IMR-90 (cell line): Measurements from ENCODE around the gene SPATC1L. TPM values are rescaled to one million over a fixed set of nuclear protein-coding genes. Genes with fewer than 3 reads are reported as not detected.

Experiments used
- ATAC-seq: fragments of 200-7000 bp; cut with Tn5 transposase; 2 replicates; pipeline ENCODE4 v1.9.1; 2020; ENCODE audit warnings: low read depth, mild to moderate bottlenecking, moderate library complexity
- BruUV-seq: library from RNA; stranded (reverse); fragments of 400-500 nt; replicated peaks from 2 replicates; lab custom pipeline; 2021; lab: Mats Ljungman, UMichigan
- CTCF ChIA-PET: fragments of 300-600 bp; formaldehyde crosslinking; extraction: SDS; loops from one replicate; lab custom pipeline; 2021; ENCODE audit warnings: antibody characterized with exemption; lab: Yijun Ruan, JAX
- POLR2A ChIA-PET: fragments of 300-600 bp; sonication (Branson Sonifier 250); formaldehyde crosslinking; loops from one replicate; lab custom pipeline; 2022; ENCODE audit warnings: antibody characterized with exemption; ENCODE audit not compliant: unreplicated experiment; lab: Charles Lee
- DNase-seq: peaks from one replicate; pipeline ENCODE4 v3.0.0; 2013
- H2AFZ ChIP-seq: replicated peaks from 2 replicates; pipeline ENCODE3; 2013; ENCODE audit warnings: low read length, mild to moderate bottlenecking; ENCODE audit not compliant: poor library complexity
- H2AK5ac ChIP-seq: 2 replicates; pipeline ENCODE4 v1.6.1; 2013; ENCODE audit warnings: low read depth, low read length, inconsistent platforms
- H2AK9ac ChIP-seq: replicated peaks from 2 replicates; pipeline ENCODE3; 2013; ENCODE audit warnings: mild to moderate bottlenecking, low read depth, low read length, moderate library complexity; ENCODE audit not compliant: poor library complexity
- H2BK120ac ChIP-seq: 2 replicates; pipeline ENCODE4 v1.6.1; 2013; ENCODE audit warnings: low read depth, low read length, inconsistent platforms
- H2BK15ac ChIP-seq: 3 replicates; pipeline ENCODE4 v1.6.1; 2013; ENCODE audit warnings: low read depth, low read length, inconsistent platforms
- H2BK20ac ChIP-seq: 2 replicates; pipeline ENCODE4 v1.6.1; 2013; ENCODE audit warnings: low read depth, mild to moderate bottlenecking, inconsistent platforms, low read length, moderate library complexity
- H2BK5ac ChIP-seq: 2 replicates; pipeline ENCODE4 v1.6.1; 2013; ENCODE audit warnings: mild to moderate bottlenecking, low read depth, low read length, inconsistent platforms; ENCODE audit not compliant: poor library complexity, severe bottlenecking
- H3K14ac ChIP-seq: replicated peaks from 2 replicates; pipeline ENCODE4 v1.6.1; 2013; ENCODE audit warnings: low read depth, low read length, inconsistent platforms
- H3K18ac ChIP-seq: 2 replicates; pipeline ENCODE4 v1.6.1; 2013; ENCODE audit warnings: low read depth, low read length, control low read depth
- H3K23ac ChIP-seq: 2 replicates; pipeline ENCODE4 v1.6.1; 2013; ENCODE audit warnings: low read depth, low read length, inconsistent platforms
- H3K27ac ChIP-seq: 2 replicates; pipeline ENCODE4 v1.5.1; 2013; ENCODE audit warnings: mild to moderate bottlenecking, control low read depth, low read length; ENCODE audit not compliant: insufficient read depth
- H3K27me3 ChIP-seq: 2 replicates; pipeline ENCODE4 v1.6.1; 2013; ENCODE audit warnings: low read length; ENCODE audit not compliant: control insufficient read depth, insufficient read depth
- H3K36me3 ChIP-seq: 2 replicates; pipeline ENCODE4 v1.6.1; 2013; ENCODE audit warnings: low read length, mixed read lengths; ENCODE audit not compliant: control insufficient read depth, insufficient read depth
- H3K4ac ChIP-seq: 2 replicates; pipeline ENCODE4 v1.6.1; 2013; ENCODE audit warnings: low read depth, low read length, inconsistent platforms
- H3K4me1 ChIP-seq: 2 replicates; pipeline ENCODE4 v1.6.1; 2013; ENCODE audit warnings: low read length, mixed read lengths; ENCODE audit not compliant: control insufficient read depth, insufficient read depth
- H3K4me2 ChIP-seq: 2 replicates; pipeline ENCODE4 v1.6.1; 2013; ENCODE audit warnings: low read depth, mild to moderate bottlenecking, control low read depth, low read length, moderate library complexity
- H3K4me3 ChIP-seq: 2 replicates; pipeline ENCODE4 v1.5.1; 2013; ENCODE audit warnings: low read depth, mild to moderate bottlenecking, control low read depth, low read length, moderate library complexity; ENCODE audit not compliant: insufficient read depth
- H3K56ac ChIP-seq: 2 replicates; pipeline ENCODE4 v1.6.1; 2013; ENCODE audit warnings: low read length, inconsistent platforms; ENCODE audit not compliant: insufficient read depth; ENCODE audit errors: extremely low read depth
- H3K79me1 ChIP-seq, 2 experiments: 2 replicates each; pipeline ENCODE4 v1.6.1; 2013; ENCODE audit warnings: low read length in 2 of 2, inconsistent platforms in 1 of 2, low read depth in 1 of 2
- H3K9ac ChIP-seq: 2 replicates; pipeline ENCODE4 v1.6.1; 2013; ENCODE audit warnings: low read depth, low read length, control low read depth
- H3K9me1 ChIP-seq: 2 replicates; pipeline ENCODE4 v1.6.1; 2013; ENCODE audit warnings: low read length, inconsistent platforms; ENCODE audit not compliant: insufficient read depth
- H3K9me3 ChIP-seq: 2 replicates; pipeline ENCODE4 v1.6.1; 2013; ENCODE audit warnings: low read length; ENCODE audit not compliant: control insufficient read depth, insufficient read depth
- H4K20me1 ChIP-seq: 2 replicates; pipeline ENCODE4 v1.6.1; 2013; ENCODE audit warnings: low read length, inconsistent platforms; ENCODE audit not compliant: insufficient read depth
- H4K5ac ChIP-seq: 2 replicates; pipeline ENCODE4 v1.6.1; 2013; ENCODE audit warnings: mild to moderate bottlenecking, low read depth, low read length, control low read depth
- H4K8ac ChIP-seq, 2 experiments: 2 replicates each; pipeline ENCODE4 v1.6.1; 2013; ENCODE audit warnings: low read depth in 2 of 2, low read length in 2 of 2, control low read depth in 1 of 2, inconsistent platforms in 1 of 2
- H4K91ac ChIP-seq: 2 replicates; pipeline ENCODE4 v1.6.1; 2013; ENCODE audit warnings: low read depth, low read length, inconsistent platforms; ENCODE audit not compliant: insufficient read depth
- CEBPB ChIP-seq: IDR thresholded peaks from 2 replicates; pipeline ENCODE4 v1.6.1; 2012; ENCODE audit warnings: low read depth, low read length, improper control_type of control experiment
- FOS ChIP-seq: fragments of 150-350 bp; IDR thresholded peaks from 2 replicates; pipeline ENCODE4 v1.6.1; 2016; ENCODE audit warnings: low read depth, low read length
- MXI1 ChIP-seq: IDR thresholded peaks from 2 replicates; pipeline ENCODE4 v1.6.1; 2012; ENCODE audit warnings: low read depth, mild to moderate bottlenecking, low read length, moderate library complexity, borderline replicate concordance
- WGBS, 2 experiments: methylation state at CpG; one replicate each; pipeline versions ENCODE4 v1.1.5 to v1.1.7; 2013; ENCODE audit warnings: missing lambda C conversion rate in 2 of 2; ENCODE audit not compliant: insufficient read length in 1 of 2; ENCODE audit errors: extremely low coverage in 2 of 2; 5-methylcytosine and 5-hydroxymethylcytosine counted together
- dilution Hi-C: fragments of 300-500 bp; cut with HindIII; formaldehyde crosslinking; loops from one replicate; pipeline ENCODE4 v1.14.3; 2018; ENCODE audit warnings: low sequenced_read_pairs; ENCODE audit not compliant: unreplicated experiment
- in situ Hi-C: fragments of 300-500 bp; cut with MboI; formaldehyde crosslinking; loops from 3 replicates; pipeline ENCODE4 v1.14.3; 2019; ENCODE audit warnings: low sequenced_read_pairs, inconsistent platforms, mixed read lengths
- intact Hi-C: fragments of 100-400 bp; cut with micrococcal nuclease; formaldehyde crosslinking; loops from 2 replicates; pipeline ENCODE4 v1.10.0; 2022
- polyA plus RNA-seq, 3 experiments: library from polyadenylated mRNA; depleted of rRNA; stranded (reverse); fragments of >200 nt; gene quantifications; 2 replicates each; pipeline ENCODE4 v1.2.3, GENCODE V29; 2012; ENCODE audit warnings: low replicate concordance in 1 of 3
- total RNA-seq: library from RNA; depleted of rRNA; stranded (reverse); fragments of >200 nt; gene quantifications from 2 replicates; pipeline ENCODE4 v1.2.3, GENCODE V29; 2012
- TF ChIP-seq, protein P1 (sequence below): conservative IDR thresholded peaks from 2 replicates; pipeline ENCODE4 v1.5.1; 2012; ENCODE audit warnings: mild to moderate bottlenecking, low read depth, low read length, improper control_type of control experiment

SPATC1L gene
- total and polyA plus RNA-seq, 2 of the 4 experiments (the other 2 are of a cell fraction), result 3.8 to 17.2 TPM

DNA sequence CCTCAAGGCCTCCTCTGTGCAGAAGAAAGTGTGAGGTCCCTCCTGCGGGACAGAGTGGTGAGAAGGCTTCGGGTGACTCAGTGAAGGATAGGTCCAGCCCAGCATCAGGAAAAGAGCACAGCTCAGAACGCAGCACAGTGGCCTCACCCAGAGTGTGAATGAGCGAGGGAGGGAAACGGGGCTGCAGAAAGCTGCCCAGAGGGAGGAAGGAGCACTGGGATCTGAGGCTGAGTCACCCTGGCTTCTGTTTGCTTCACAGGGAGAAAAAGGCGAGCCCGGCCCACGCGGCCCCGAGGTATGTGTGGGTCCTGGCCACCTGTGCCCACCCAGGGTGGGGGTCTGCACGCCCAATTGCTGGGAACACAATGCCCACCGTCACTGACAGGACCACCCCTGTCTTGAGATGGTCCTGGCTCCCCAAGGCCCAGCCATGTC lies 62.0 kb downstream of the SPATC1L start:
- Histone ChIP-seq H2BK120ac (no peak overlapping the region), H3K27me3 (no peaks in the 10 kb centered on the region), H3K27ac (peak overlapping the region; percentile 34), H3K79me1 (peaks cover 17 to 97% of the 10 kb centered on the region in 2 experiments), H3K23ac (no peak overlapping the region), H3K18ac (no peak overlapping the region), H4K20me1 (peaks cover 92% of the 10 kb centered on the region), H3K4me3 (no peak overlapping the region), H2AFZ (no peak overlapping the region), H3K4me2 (no peak overlapping the region), H3K9me3 (no peaks in the 10 kb centered on the region), H2BK15ac (no peak overlapping the region), H4K91ac (no peak overlapping the region), H4K5ac (no peak overlapping the region), H3K4ac (peak overlapping the region; percentile 45), H4K8ac (no peak overlapping the region), H2BK5ac (peak overlapping the region; percentile 79), H2AK5ac (peak overlapping the region; percentile 54; the same call in 1 of the 2 replicates), H3K9ac (no peak overlapping the region), H3K9me1 (peaks cover 22% of the 10 kb centered on the region), H3K56ac (no peak overlapping the region), H2BK20ac (no peak overlapping the region), H3K14ac (0 out of 2 replicates have a peak overlapping the region, but pooled peaks have one; percentile 11), H3K36me3 (peaks cover 99% of the 10 kb centered on the region), H2AK9ac (peak overlapping the region; percentile 15), H3K4me1 (peaks cover 9% of the 10 kb centered on the region; the same call in 1 of the 2 replicates)
- dilution Hi-C loops (no loop called here), in situ Hi-C loops (no loop called here), intact Hi-C loops (no loop called here)
- ChIA-PET POLR2A (no interaction called here), CTCF (no interaction called here)
- ATAC-seq (peak; percentile 36), DNase-seq (peak; percentile 78)
- BruUV-seq, result no TSS peak
- no peak for TF ChIP-seq MXI1
- 0 out of 2 replicates have a peak, but pooled peaks have one; percentile 3 for TF ChIP-seq FOS
- TF ChIP-seq, protein P1, sequence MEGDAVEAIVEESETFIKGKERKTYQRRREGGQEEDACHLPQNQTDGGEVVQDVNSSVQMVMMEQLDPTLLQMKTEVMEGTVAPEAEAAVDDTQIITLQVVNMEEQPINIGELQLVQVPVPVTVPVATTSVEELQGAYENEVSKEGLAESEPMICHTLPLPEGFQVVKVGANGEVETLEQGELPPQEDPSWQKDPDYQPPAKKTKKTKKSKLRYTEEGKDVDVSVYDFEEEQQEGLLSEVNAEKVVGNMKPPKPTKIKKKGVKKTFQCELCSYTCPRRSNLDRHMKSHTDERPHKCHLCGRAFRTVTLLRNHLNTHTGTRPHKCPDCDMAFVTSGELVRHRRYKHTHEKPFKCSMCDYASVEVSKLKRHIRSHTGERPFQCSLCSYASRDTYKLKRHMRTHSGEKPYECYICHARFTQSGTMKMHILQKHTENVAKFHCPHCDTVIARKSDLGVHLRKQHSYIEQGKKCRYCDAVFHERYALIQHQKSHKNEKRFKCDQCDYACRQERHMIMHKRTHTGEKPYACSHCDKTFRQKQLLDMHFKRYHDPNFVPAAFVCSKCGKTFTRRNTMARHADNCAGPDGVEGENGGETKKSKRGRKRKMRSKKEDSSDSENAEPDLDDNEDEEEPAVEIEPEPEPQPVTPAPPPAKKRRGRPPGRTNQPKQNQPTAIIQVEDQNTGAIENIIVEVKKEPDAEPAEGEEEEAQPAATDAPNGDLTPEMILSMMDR, result no peak
- no peak for TF ChIP-seq CEBPB
- WGBS, 2 experiments, result 72% methylated on average over 7 of the region's 12 CpGs; no CpG with 5 or more reads in 1 of the 2 experiments
